Endothelial cell of umbilical vein (primary cell): ENCODE data around the gene ANKRD34A. TPM values are rescaled to one million over a fixed set of nuclear protein-coding genes. Genes with fewer than 3 reads are reported as not detected.

Experiments
- BruUV-seq: library from RNA; stranded (reverse); fragments of 400-500 nt; replicated peaks from 2 replicates; lab custom pipeline; 2021; lab: Mats Ljungman, UMichigan
- CTCF ChIA-PET: fragments of 300-600, 350-600 bp; sonication (Branson Sonifier 250); formaldehyde crosslinking; loops from one replicate; lab custom pipeline; 2021; ENCODE audit warnings: antibody characterized with exemption, inconsistent platforms; lab: Charles Lee
- POLR2A ChIA-PET: fragments of 300-600, 350-600 bp; sonication (Branson Sonifier 250); formaldehyde crosslinking; loops from one replicate; lab custom pipeline; 2021; ENCODE audit warnings: antibody characterized with exemption, inconsistent platforms; lab: Charles Lee
- DNase-seq: peaks from one replicate; pipeline ENCODE4 v3.0.0-alpha.2; 2011; ENCODE audit warnings: low read depth, low spot score
- FAIRE-seq: peaks from 2 replicates; lab custom pipeline; 2011; peaks lifted over from hg19 to GRCh38; lab: Jason Lieb, UNC
- H2AFZ ChIP-seq: 2 replicates; pipeline ENCODE4 v1.6.0; 2012; ENCODE audit warnings: low read depth, low read length, control low read depth, inconsistent platforms
- H3K27ac ChIP-seq: 2 replicates; pipeline ENCODE4 v1.5.1; 2011; ENCODE audit warnings: low read depth, mild to moderate bottlenecking, control low read depth, low read length, moderate library complexity; ENCODE audit not compliant: insufficient read depth
- H3K27me3 ChIP-seq, 2 experiments: 2 replicates each; pipeline versions ENCODE4 v1.6.0 to v1.6.1; 2011; ENCODE audit warnings: low read length in 2 of 2, mixed read lengths in 1 of 2; ENCODE audit not compliant: control insufficient read depth in 2 of 2, insufficient read depth in 2 of 2
- H3K36me3 ChIP-seq, 2 experiments: 2 replicates in 1 of 2; 3 replicates in 1 of 2; pipeline ENCODE4 v1.5.1; 2011; ENCODE audit warnings: low read length in 2 of 2, mild to moderate bottlenecking in 1 of 2, moderate library complexity in 1 of 2; ENCODE audit not compliant: control insufficient read depth in 2 of 2, insufficient read depth in 2 of 2; ENCODE audit errors: extremely low read depth in 1 of 2
- H3K4me1 ChIP-seq: 3 replicates; pipeline ENCODE4 v1.5.1; 2011; ENCODE audit warnings: mild to moderate bottlenecking, low read length; ENCODE audit not compliant: control insufficient read depth, insufficient read depth; ENCODE audit errors: extremely low read depth
- H3K4me2 ChIP-seq: 2 replicates; pipeline ENCODE4 v1.6.1; 2011; ENCODE audit warnings: low read length, control low read depth, mixed read lengths; ENCODE audit not compliant: insufficient read depth
- H3K4me3 ChIP-seq, 3 experiments: fragments of 200-600 bp in 1 of 3; sonication (generic), shearing (Covaris generic) in 1 of 3; replicated peaks in 1 of 3; 2 replicates each; pipeline ENCODE4 v1.5.1; 2011 to 2016; ENCODE audit warnings: control low read depth in 3 of 3, low read length in 3 of 3, mild to moderate bottlenecking in 2 of 3, inconsistent platforms in 1 of 3, low read depth in 1 of 3, moderate library complexity in 1 of 3; ENCODE audit not compliant: insufficient read depth in 1 of 3
- H3K79me2 ChIP-seq: 2 replicates; pipeline ENCODE4 v1.6.0; 2012; ENCODE audit warnings: low read length, inconsistent platforms; ENCODE audit not compliant: control insufficient read depth, insufficient read depth
- H3K9ac ChIP-seq: replicated peaks from 2 replicates; pipeline ENCODE3; 2011; ENCODE audit warnings: low read length, control low read depth; ENCODE audit not compliant: insufficient read depth; ENCODE audit errors: extremely low read depth
- H3K9me1 ChIP-seq: replicated peaks from 3 replicates; pipeline ENCODE4 v1.6.0; 2011; ENCODE audit warnings: mild to moderate bottlenecking, low read length; ENCODE audit not compliant: control insufficient read depth, insufficient read depth; ENCODE audit errors: extremely low read depth
- H3K9me3 ChIP-seq: replicated peaks from 2 replicates; pipeline ENCODE4 v1.5.1; 2012; ENCODE audit warnings: low read length, inconsistent platforms; ENCODE audit not compliant: control insufficient read depth, insufficient read depth
- H4K20me1 ChIP-seq: replicated peaks from 2 replicates; pipeline ENCODE3; 2011; ENCODE audit warnings: mild to moderate bottlenecking, low read length; ENCODE audit not compliant: control insufficient read depth, insufficient read depth; ENCODE audit errors: extremely low read depth
- CTCF ChIP-seq, 2 donors: IDR thresholded peaks; 1 replicate in 1 of 2; 2 replicates in 1 of 2; pipeline ENCODE4 v1.5.1; 2011; ENCODE audit warnings: low read length in 2 of 2, mild to moderate bottlenecking in 2 of 2, moderate library complexity in 2 of 2, control low read depth in 1 of 2, inconsistent platforms in 1 of 2, low read depth in 1 of 2; ENCODE audit not compliant: insufficient read depth in 1 of 2; ENCODE audit errors: extremely low read depth in 1 of 2
- EZH2 ChIP-seq: IDR thresholded peaks from 2 replicates; pipeline ENCODE4 v1.6.1; 2012; ENCODE audit warnings: borderline replicate concordance, low read depth, mild to moderate bottlenecking, moderate library complexity, low read length, inconsistent platforms; ENCODE audit not compliant: severe bottlenecking
- FOS ChIP-seq: IDR thresholded peaks from 2 replicates; pipeline ENCODE4 v1.6.1; 2011; ENCODE audit warnings: mild to moderate bottlenecking, low read length, moderate library complexity, borderline replicate concordance; ENCODE audit not compliant: insufficient read depth
- GATA2 ChIP-seq: IDR thresholded peaks from 2 replicates; pipeline ENCODE4 v1.7.0; 2011; ENCODE audit warnings: low read depth, mild to moderate bottlenecking, moderate library complexity, mixed read lengths, low read length; ENCODE audit not compliant: insufficient read length, insufficient read depth
- JUN ChIP-seq: IDR thresholded peaks from 2 replicates; pipeline ENCODE4 v1.6.1; 2011; ENCODE audit warnings: borderline replicate concordance, low read depth; ENCODE audit not compliant: insufficient read length, insufficient read depth
- MAX ChIP-seq: IDR thresholded peaks from 2 replicates; pipeline ENCODE4 v1.6.1; 2011; ENCODE audit not compliant: insufficient read depth, insufficient read length
- POLR2A ChIP-seq: IDR thresholded peaks from 2 replicates; pipeline ENCODE4 v1.6.1; 2012; ENCODE audit warnings: low read depth, mild to moderate bottlenecking, control low read depth, low read length
- POLR2AphosphoS5 ChIP-seq: IDR thresholded peaks from 2 replicates; pipeline ENCODE4 v1.6.1; 2012; ENCODE audit warnings: low read depth, mild to moderate bottlenecking, control low read depth, low read length, moderate library complexity; ENCODE audit not compliant: insufficient read depth
- dilution Hi-C: fragments of 300-500 bp; cut with MboI; formaldehyde crosslinking; loops from one replicate; pipeline ENCODE4 v1.15.0; 2019; ENCODE audit warnings: low sequenced_read_pairs; ENCODE audit not compliant: extremely low pct_ligation_motif_present
- intact Hi-C: fragments of 100-400 bp; cut with micrococcal nuclease; formaldehyde crosslinking; loops from one replicate; pipeline ENCODE4 v1.10.0; 2022
- polyA plus RNA-seq, 4 experiments: library from polyadenylated mRNA; depleted of rRNA in 3 of 4; stranded (reverse) in 3 of 4; unstranded in 1 of 4; fragments of >200 nt; gene quantifications; 2 replicates each; pipeline versions ENCODE4 v1.2.1 to v1.2.3, GENCODE V29; 2011 to 2012; ENCODE audit warnings: missing spikeins in 1 of 4
- total RNA-seq: library from RNA; stranded (reverse); gene quantifications from 2 replicates; pipeline ENCODE4 v1.2.3, GENCODE V29; 2021

ANKRD34A gene
- total and polyA plus RNA-seq, 2 donors (not counting 3 experiments of a cell fraction or from before 2014, with no cell fraction given), result 0.24 to 0.43 TPM

- H3K79me2 ChIP-seq, result peaks cover 10% of the 10 kb centered on the region
- no peaks in the 10 kb centered on the region for H4K20me1 ChIP-seq
- POLR2A ChIA-PET, result interaction anchor here (0.9 kb wide), 1 partner anchor 17 kb away, joined by 3 read pairs; no protein-coding TSS in a partner anchor
- H3K36me3 ChIP-seq, result peaks cover 2 to 16% of the 10 kb centered on the region in 2 experiments
- TF ChIP-seq POLR2A (peak; percentile 77), EZH2 (no peak), CTCF (IDR thresholded peaks at IDR 0.05; ENCODE audit: extremely low read depth in 1 of 2, insufficient read depth in 1 of 2, low read depth in 1 of 2, low read length in 2 of 2) (no peak), FOS (no peak), GATA2 (no peak), POLR2AphosphoS5 (peak; percentile 86), JUN (no peak), MAX (peak; percentile 97)
- H3K27ac ChIP-seq, result peak within 1 kb of the TSS; percentile 4
- H3K4me2 ChIP-seq, result peak within 1 kb of the TSS; percentile 98
- H3K4me1 ChIP-seq, result peaks cover 19% of the 10 kb centered on the region
- dilution Hi-C loops, result no loop called here
- H3K9me3 ChIP-seq, result no peaks in the 10 kb centered on the region
- peak within 1 kb of the TSS; percentile 49 for H3K9ac ChIP-seq
- peak; percentile 97 for DNase-seq
- peak within 1 kb of the TSS; percentile 97 to 98 (median 98) for H3K4me3 ChIP-seq
- H3K27me3 ChIP-seq, result no peaks in the 10 kb centered on the region
- no TSS peak for BruUV-seq
- intact Hi-C loops, result loop anchor here (1.0 kb wide), 2 partner anchors 19 to 32 kb away; partner anchors contain the start of genes ANKRD34A and POLR3GL
- FAIRE-seq, result peak; percentile 98
- H2AFZ ChIP-seq, result peak within 1 kb of the TSS; percentile 72
- CTCF ChIA-PET, result interaction anchor here (0.9 to 10.4 kb wide), 3 partner anchors 11 to 39 kb away, joined by 3 to 87 read pairs (median 25); partner anchors contain the start of gene LIX1L
- no peaks in the 10 kb centered on the region for H3K9me1 ChIP-seq
Measured at GRCh38 chr1:145996433-145997015, 32.1 kb upstream of the ANKRD34A start, which contains the start of gene TXNIP. TSS of gene TXNIP (minus strand) at chr1:145996579. CDS start at chr1:145996266, 313 bp downstream.
